PC-9 (cell line): Measurements from ENCODE around the gene GPC5. TPM values are rescaled to one million over a fixed set of nuclear protein-coding genes. Genes with fewer than 3 reads are reported as not detected.

ENCODE experiments used
- BruUV-seq: library from RNA; stranded (reverse); fragments of 400-500 nt; replicated peaks from 2 replicates; lab custom pipeline; 2021; lab: Mats Ljungman, UMichigan
- CTCF ChIA-PET: fragments of 300-600 bp; sonication (Branson Sonifier 250); formaldehyde crosslinking; loops from one replicate; lab custom pipeline; 2022; ENCODE audit warnings: antibody characterized with exemption; lab: Charles Lee
- POLR2A ChIA-PET: fragments of 300-600 bp; sonication (Branson Sonifier 250); formaldehyde crosslinking; loops from one replicate; lab custom pipeline; 2022; ENCODE audit warnings: antibody characterized with exemption; ENCODE audit not compliant: unreplicated experiment; lab: Charles Lee
- DNase-seq, 2 experiments: peaks; one replicate each; pipeline versions ENCODE4 v3.0.0 to v3.0.0-alpha.2; 2015 to 2022; ENCODE audit warnings: mixed read lengths in 1 of 2
- H2AFZ ChIP-seq: fragments of 200-600 bp; sonication (generic); 2 replicates; pipeline ENCODE4 v1.8.1; 2017; ENCODE audit warnings: antibody characterized with exemption
- H3F3A ChIP-seq: fragments of 200-600 bp; sonication (generic); 2 replicates; pipeline ENCODE4 v1.8.1; 2017; ENCODE audit warnings: antibody characterized with exemption, mild to moderate bottlenecking, low read depth; ENCODE audit not compliant: insufficient read depth
- H3K27ac ChIP-seq: fragments of 200-600 bp; sonication (generic); 2 replicates; pipeline ENCODE4 v1.6.1; 2016; ENCODE audit warnings: mixed run types
- H3K27me3 ChIP-seq: fragments of 200-600 bp; sonication (generic); 2 replicates; pipeline ENCODE4 v1.6.1; 2016; ENCODE audit warnings: low read depth, mixed run types; ENCODE audit not compliant: insufficient read depth
- H3K36me3 ChIP-seq: fragments of 200-600 bp; sonication (generic); 2 replicates; pipeline ENCODE4 v1.6.1; 2016; ENCODE audit warnings: low read depth, mixed run types
- H3K4me1 ChIP-seq: fragments of 200-600 bp; sonication (generic); replicated peaks from 2 replicates; pipeline ENCODE4 v1.6.1; 2016; ENCODE audit warnings: mixed run types; ENCODE audit not compliant: insufficient read depth
- H3K4me2 ChIP-seq: fragments of 200-600 bp; sonication (generic); 2 replicates; pipeline ENCODE4 v1.6.1; 2017; ENCODE audit warnings: mixed run types
- H3K4me3 ChIP-seq: fragments of 200-600 bp; sonication (generic); 2 replicates; pipeline ENCODE4 v1.6.1; 2016; ENCODE audit warnings: mixed run types
- H3K79me2 ChIP-seq: fragments of 200-600 bp; sonication (generic); 2 replicates; pipeline ENCODE4 v1.6.1; 2017; ENCODE audit warnings: low read depth, mixed run types
- H3K9me2 ChIP-seq: fragments of 200-600 bp; sonication (generic); 2 replicates; pipeline ENCODE4 v1.8.1; 2017; ENCODE audit warnings: mild to moderate bottlenecking; ENCODE audit not compliant: insufficient read depth
- H3K9me3 ChIP-seq: fragments of 200-600 bp; sonication (generic); 2 replicates; pipeline ENCODE4 v1.8.1; 2016; ENCODE audit warnings: low read depth; ENCODE audit not compliant: insufficient read depth
- H4K20me1 ChIP-seq: fragments of 200-600 bp; sonication (generic); 2 replicates; pipeline ENCODE4 v1.8.1; 2017; ENCODE audit not compliant: insufficient read depth
- EZH2 ChIP-seq: fragments of 200-600 bp; sonication (generic); IDR thresholded peaks from 2 replicates; pipeline ENCODE4 v1.8.0; 2017; ENCODE audit warnings: antibody characterized with exemption, low read depth
- intact Hi-C: fragments of 100-400 bp; cut with micrococcal nuclease; formaldehyde crosslinking; loops from one replicate; pipeline ENCODE4 v1.10.0; 2022; ENCODE audit not compliant: unreplicated experiment
- total RNA-seq: library from RNA; stranded (reverse); gene quantifications from 2 replicates; pipeline ENCODE4 v1.2.3, GENCODE V29; 2021
- TF ChIP-seq, protein P1 (sequence below): fragments of 200-600 bp; sonication (generic); conservative IDR thresholded peaks from 2 replicates; pipeline ENCODE4 v1.6.1; 2017; ENCODE audit warnings: mixed run types, antibody characterized with exemption, mild to moderate bottlenecking, moderate library complexity

Gene GPC5
- total RNA-seq, 1 experiment from 2014 or later = not detected

DNA sequence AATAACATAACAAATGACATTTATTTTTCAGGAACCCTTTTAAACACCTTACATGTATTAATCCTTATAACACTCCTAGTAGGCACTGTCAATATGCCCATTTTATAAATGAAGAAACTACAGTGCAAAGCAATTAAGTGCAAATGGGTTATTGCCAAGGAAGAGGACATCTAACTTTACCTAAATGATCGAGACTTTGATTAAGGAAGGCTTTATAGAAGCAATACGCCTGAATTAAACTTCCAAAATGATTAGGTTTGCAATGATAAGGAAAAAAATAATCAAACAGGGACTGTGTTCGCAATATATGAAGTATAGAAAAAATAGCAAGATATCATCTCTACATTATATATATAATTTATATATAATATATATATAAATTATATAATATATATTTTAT lies 1214.5 kb downstream of the GPC5 start:
- Histone ChIP-seq H3K27ac (no peak overlapping the region), H3K9me3 (no peaks in the 10 kb centered on the region), H3K4me1 (no peaks in the 10 kb centered on the region), H3K4me2 (no peak overlapping the region), H3F3A (no peaks in the 10 kb centered on the region), H4K20me1 (no peaks in the 10 kb centered on the region), H2AFZ (no peak overlapping the region), H3K79me2 (no peaks in the 10 kb centered on the region), H3K27me3 (no peaks in the 10 kb centered on the region), H3K36me3 (no peaks in the 10 kb centered on the region), H3K9me2 (no peaks in the 10 kb centered on the region), H3K4me3 (no peak overlapping the region)
- no TSS peak for BruUV-seq
- ChIA-PET POLR2A (no interaction called here), CTCF (no interaction called here)
- intact Hi-C loops = no loop called here
- DNase-seq = no peak
- TF ChIP-seq, protein P1, sequence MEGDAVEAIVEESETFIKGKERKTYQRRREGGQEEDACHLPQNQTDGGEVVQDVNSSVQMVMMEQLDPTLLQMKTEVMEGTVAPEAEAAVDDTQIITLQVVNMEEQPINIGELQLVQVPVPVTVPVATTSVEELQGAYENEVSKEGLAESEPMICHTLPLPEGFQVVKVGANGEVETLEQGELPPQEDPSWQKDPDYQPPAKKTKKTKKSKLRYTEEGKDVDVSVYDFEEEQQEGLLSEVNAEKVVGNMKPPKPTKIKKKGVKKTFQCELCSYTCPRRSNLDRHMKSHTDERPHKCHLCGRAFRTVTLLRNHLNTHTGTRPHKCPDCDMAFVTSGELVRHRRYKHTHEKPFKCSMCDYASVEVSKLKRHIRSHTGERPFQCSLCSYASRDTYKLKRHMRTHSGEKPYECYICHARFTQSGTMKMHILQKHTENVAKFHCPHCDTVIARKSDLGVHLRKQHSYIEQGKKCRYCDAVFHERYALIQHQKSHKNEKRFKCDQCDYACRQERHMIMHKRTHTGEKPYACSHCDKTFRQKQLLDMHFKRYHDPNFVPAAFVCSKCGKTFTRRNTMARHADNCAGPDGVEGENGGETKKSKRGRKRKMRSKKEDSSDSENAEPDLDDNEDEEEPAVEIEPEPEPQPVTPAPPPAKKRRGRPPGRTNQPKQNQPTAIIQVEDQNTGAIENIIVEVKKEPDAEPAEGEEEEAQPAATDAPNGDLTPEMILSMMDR = no peak
- TF ChIP-seq EZH2 = no peak

DNA sequence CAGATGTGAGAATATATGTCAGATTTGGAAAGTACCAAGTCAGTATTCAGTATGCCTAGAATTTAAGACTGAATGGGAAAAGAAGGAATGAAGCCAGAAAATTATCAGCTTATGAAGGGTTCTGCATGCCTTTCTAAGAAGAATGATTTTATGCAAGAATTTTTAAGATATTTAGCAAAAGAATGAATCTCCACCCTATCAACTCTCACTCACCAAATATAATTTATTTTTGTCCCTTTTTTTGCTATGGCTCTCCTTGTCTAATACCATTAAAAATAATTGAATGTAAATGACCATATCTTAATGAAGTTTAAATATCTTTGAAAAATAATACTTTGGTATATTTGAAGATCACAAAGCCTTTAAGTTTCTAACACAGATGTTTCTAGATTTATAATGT lies 1215.5 kb downstream of the GPC5 start:
- H3K27ac ChIP-seq = no peak overlapping the region
- no peak overlapping the region for H3K4me3 ChIP-seq
- H3K36me3 ChIP-seq = no peaks in the 10 kb centered on the region
- H3K4me2 ChIP-seq = no peak overlapping the region
- intact Hi-C loops = no loop called here
- no peak overlapping the region for H2AFZ ChIP-seq
- no peaks in the 10 kb centered on the region for H3F3A ChIP-seq
- BruUV-seq = no TSS peak
- H3K79me2 ChIP-seq = no peaks in the 10 kb centered on the region
- H3K9me2 ChIP-seq = no peaks in the 10 kb centered on the region
- H4K20me1 ChIP-seq = no peaks in the 10 kb centered on the region
- DNase-seq = no peak
- TF ChIP-seq, protein P1 = no peak
- no peak for TF ChIP-seq EZH2
- H3K27me3 ChIP-seq = no peaks in the 10 kb centered on the region
- ChIA-PET CTCF (no interaction called here), POLR2A (no interaction called here)
- no peaks in the 10 kb centered on the region for H3K9me3 ChIP-seq
- no peaks in the 10 kb centered on the region for H3K4me1 ChIP-seq

DNA sequence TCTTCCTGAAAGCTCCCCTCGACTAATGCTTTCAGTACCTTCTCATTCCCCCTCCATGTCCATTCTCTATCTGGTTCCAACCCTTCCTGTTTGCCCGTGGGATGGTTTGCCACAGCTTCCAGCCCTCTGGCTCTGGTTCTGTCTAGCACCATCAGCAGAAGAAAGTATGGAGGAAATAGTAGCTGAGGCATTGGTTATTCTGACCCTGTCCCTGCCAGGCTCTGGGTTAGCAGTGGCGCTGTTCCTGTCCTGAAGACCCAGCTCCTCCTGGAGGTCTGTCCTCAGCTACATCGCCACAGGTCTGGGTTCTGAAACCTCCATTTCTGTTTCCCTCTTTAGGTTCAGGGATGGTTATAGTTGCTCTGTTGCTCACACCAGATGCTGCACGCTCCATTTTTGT lies 1223.6 kb downstream of the GPC5 start:
- Histone ChIP-seq H3K27me3 (no peaks in the 10 kb centered on the region), H3K79me2 (no peaks in the 10 kb centered on the region), H3K27ac (no peak overlapping the region), H3K4me3 (no peak overlapping the region), H4K20me1 (no peaks in the 10 kb centered on the region), H3K9me2 (no peaks in the 10 kb centered on the region), H3F3A (no peaks in the 10 kb centered on the region), H3K4me1 (no peaks in the 10 kb centered on the region), H3K4me2 (no peak overlapping the region), H3K36me3 (no peaks in the 10 kb centered on the region), H3K9me3 (no peaks in the 10 kb centered on the region), H2AFZ (no peak overlapping the region)
- intact Hi-C loops = no loop called here
- TF ChIP-seq, protein P1 = no peak
- no peak for TF ChIP-seq EZH2
- POLR2A ChIA-PET = no interaction called here
- no peak for DNase-seq
- CTCF ChIA-PET = no interaction called here
- BruUV-seq = no TSS peak
